Measurements from ENCODE around the gene PREX1.
"Not testable (repeated sequence)": the region's sequence is repeated elsewhere in the genome, so short reads cannot be mapped to it uniquely, and the experiment has no call there.

The PREX1 gene

DNA sequence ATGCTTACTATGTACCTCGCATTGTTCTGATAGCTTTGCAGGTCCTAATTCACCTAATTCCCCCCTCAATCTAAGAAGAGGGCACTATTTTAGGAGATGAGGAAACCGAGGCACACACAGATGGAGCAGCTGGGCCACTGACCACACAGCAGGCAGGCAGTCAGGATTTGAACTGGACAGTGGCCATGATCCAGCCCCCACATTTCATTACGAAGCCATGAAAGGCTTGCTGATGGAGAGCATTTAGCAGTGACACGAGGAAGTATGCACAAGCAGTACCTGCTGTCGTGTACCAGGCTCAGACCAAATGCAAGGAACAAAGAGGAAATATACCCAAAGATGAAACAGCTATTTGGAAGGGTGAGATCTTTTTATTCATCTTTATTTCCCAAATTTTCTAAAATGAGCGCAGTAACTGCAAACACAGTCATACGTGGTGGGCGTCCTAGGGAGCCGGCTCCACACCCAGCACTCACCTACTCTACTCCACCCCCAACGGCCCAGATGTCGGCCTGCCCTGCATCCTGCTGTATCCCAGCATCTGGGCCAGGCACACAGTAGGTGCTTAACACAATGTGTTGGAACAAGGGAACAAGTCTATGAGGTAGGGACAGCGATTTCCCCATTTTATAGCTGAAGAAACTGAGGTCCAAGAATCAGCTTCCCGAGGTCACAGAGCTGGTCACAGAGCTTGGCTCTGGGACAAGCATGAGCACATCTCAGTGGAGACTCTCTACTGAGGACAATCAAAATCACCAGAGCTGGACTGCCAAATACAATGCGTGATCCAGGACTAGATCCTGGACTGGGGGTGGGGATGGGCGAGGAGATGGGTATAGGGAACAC lies 15.0 kb downstream of the PREX1 start:
- DNase-seq, result no peak
- Mint-ChIP-seq H3K9me3 (peaks cover 0 to 13% of the 10 kb centered on the region in 2 donors), H3K4me3 (no peak overlapping the region), H3K4me1 (peaks cover 31% of the 10 kb centered on the region), H3K27me3 (no peaks in the 10 kb centered on the region), H3K27ac (no peak overlapping the region)
- no peak for ATAC-seq

DNA sequence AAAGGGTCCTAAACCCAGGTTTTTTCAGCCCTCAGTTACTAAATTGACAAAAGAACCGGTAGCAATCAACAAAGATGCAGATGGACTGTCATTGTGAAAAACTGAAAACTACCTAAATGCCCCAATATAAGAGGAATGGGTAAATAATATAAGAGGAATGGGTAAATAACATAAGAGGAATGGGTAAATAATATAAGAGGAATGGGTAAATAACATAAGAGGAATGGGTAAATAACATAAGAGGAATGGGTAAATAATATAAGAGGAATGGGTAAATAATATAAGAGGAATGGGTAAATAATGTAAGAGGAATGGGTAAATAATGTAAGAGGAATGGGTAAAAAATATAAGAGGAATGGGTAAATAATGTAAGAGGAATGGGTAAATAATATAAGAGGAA lies 15.7 kb downstream of the PREX1 start:
- not testable (repeated sequence) for DNase-seq, H3K4me3 Mint-ChIP-seq, ATAC-seq, H3K27ac Mint-ChIP-seq, H3K27me3 Mint-ChIP-seq
- peaks cover 31% of the 10 kb centered on the region for H3K4me1 Mint-ChIP-seq
- H3K9me3 Mint-ChIP-seq, result peaks cover 6 to 20% of the 10 kb centered on the region in 2 donors

DNA sequence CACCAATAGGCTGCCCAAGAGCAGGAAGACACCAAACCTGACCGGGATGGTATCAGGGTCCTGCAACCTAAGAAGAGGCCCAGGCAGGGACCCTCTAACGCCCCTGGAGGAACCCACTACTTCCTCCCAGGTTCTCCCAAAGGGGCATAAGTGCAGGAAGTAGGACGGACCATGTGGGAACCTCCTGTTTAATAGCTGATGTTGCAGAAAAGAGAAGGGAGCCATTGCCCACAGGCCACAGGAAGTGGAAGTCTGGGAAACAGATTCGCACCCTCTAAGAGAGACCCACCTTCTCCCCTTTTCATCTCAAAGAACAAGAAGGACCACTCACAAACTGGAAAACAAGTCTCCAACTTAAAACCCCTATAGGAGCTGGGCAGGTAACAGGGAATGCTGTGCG lies 18.1 kb downstream of the PREX1 start:
- Mint-ChIP-seq H3K27me3 (no peaks in the 10 kb centered on the region), H3K27ac (no peak overlapping the region), H3K9me3 (peaks cover 13 to 28% of the 10 kb centered on the region in 2 donors), H3K4me3 (no peak overlapping the region), H3K4me1 (peaks cover 49% of the 10 kb centered on the region)
- no peak for DNase-seq
- ATAC-seq, result no peak

DNA sequence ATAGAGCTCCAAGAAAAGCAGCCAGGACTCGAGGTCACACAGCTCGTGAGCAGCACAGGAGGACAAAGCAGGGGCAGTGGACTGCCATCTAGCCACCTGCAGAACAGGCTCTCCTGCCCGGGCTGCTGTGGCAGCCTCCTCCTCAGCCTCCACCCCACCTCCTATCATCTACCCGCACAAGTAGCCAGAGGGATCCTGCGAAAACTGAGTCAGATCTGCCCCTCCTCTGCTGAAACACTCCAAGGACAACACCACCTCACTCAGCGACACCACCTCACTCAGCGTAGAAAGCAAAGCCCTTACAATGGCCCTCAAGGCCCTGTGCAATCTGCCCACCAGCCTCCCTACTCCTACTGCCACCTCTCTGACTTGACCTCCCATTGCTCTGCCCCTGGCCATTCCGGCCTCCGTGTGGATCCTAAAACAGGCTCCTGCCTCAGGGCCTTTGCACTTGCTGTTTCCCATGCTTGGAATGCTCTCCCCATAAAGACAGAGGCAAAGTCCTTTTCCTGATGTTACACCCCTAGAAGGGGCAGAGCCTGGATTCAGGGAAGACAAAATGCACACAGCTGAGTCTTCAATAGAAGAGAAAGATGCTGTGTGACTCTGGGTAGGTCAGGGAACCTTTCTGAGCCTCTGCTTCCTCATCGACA lies 19.3 kb downstream of the PREX1 start:
- peaks cover 58% of the 10 kb centered on the region for H3K4me1 Mint-ChIP-seq
- H3K27me3 Mint-ChIP-seq, result no peaks in the 10 kb centered on the region
- no peak overlapping the region for H3K4me3 Mint-ChIP-seq
- H3K9me3 Mint-ChIP-seq, result peaks cover 13 to 28% of the 10 kb centered on the region in 2 donors
- H3K27ac Mint-ChIP-seq, result peak overlapping the region; percentile 36 to 39
- ATAC-seq (no peak), DNase-seq (no peak)

DNA sequence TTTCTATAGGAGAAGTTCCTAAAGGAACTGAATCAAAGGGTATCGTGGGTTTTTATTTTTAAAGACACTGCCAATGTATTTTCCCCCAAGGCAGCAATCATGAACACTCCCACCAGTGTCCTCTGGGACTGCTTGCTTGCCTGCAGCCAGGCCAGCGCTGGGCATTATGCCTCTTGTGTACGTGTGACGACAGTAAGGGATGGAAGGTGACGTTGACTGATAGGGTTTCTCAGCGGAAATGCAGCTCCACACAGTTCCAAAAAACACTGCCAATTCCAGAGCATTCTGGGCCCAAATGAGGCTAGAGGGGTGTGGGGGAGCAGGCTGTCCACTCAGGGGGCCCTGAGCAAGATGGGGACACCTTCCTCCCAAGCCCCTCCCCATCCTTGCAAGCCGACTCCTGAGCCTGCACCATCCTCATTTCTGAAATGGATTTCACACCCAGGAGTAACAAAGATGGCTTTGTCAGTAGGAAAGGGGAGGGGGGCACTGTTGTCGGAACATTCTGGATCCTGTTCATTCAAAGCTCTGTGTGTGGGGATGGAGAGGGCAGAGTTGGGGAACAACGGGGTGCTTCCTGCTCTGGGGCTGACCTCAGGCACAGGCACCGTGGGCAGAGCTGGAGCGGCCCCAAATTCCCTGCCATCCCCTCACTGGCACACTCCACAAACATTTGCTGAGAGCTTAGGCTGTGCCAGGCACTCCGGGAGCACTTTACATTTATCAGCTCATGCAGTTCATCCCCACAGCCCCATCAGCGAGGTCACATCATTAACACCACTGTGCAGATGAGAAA lies 20.0 kb downstream of the PREX1 start:
- no peak for ATAC-seq
- H3K9me3 Mint-ChIP-seq, result peaks cover 13 to 28% of the 10 kb centered on the region in 2 donors
- no peak for DNase-seq
- no peaks in the 10 kb centered on the region for H3K27me3 Mint-ChIP-seq
- peak overlapping the region in 1 of 2 donors; percentile 78 for H3K27ac Mint-ChIP-seq
- H3K4me1 Mint-ChIP-seq, result peaks cover 65% of the 10 kb centered on the region
- no peak overlapping the region for H3K4me3 Mint-ChIP-seq

DNA sequence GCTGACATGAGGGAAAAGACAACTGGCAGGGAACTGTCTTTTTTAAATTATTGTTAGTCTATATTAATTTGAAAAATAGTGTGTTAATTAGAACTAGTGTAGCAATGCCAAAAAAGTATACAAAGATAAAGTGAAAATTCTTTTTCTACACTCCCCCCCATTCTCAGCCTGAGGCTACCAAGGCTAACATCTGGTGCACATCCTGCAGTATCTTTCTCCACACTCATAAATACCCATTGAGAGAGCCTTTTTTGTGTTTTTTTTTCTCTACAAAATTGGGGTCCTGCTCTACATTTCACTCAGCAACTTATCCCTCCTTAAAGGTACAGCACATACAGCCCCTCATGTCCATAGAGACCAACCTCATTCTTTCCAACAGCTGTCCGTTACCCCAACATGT lies 20.7 kb downstream of the PREX1 start:
- ATAC-seq, result no peak
- H3K27me3 Mint-ChIP-seq, result no peaks in the 10 kb centered on the region
- H3K9me3 Mint-ChIP-seq, result peaks cover 13 to 28% of the 10 kb centered on the region in 2 donors
- H3K27ac Mint-ChIP-seq, result no peak overlapping the region
- no peak for DNase-seq
- H3K4me3 Mint-ChIP-seq, result no peak overlapping the region
- H3K4me1 Mint-ChIP-seq, result peaks cover 71% of the 10 kb centered on the region

DNA sequence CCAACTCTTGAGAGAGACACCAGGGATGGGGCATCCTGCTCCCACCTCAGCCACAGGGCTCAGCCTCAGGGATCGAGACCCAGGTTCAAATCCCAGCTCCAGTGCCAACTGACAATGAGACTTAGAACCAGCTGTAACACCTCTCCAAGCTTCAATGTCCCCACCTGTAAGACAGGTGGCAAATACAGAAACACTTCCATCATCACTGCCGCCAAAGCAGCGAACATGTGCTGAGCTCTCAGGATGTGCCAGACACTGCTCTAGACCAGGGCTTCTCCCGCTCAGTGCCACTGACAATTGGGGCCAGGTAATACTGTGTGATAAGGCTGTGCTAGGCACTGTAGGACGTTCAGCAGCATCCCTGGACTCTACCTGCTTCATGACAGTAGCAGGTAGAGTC lies 22.1 kb downstream of the PREX1 start:
- no peak for ATAC-seq
- Mint-ChIP-seq H3K4me1 (peaks cover 73% of the 10 kb centered on the region), H3K27ac (peak overlapping the region in 1 of 2 donors; percentile 59), H3K27me3 (no peaks in the 10 kb centered on the region), H3K9me3 (peaks cover 13 to 28% of the 10 kb centered on the region in 2 donors), H3K4me3 (no peak overlapping the region)
- no peak for DNase-seq

DNA sequence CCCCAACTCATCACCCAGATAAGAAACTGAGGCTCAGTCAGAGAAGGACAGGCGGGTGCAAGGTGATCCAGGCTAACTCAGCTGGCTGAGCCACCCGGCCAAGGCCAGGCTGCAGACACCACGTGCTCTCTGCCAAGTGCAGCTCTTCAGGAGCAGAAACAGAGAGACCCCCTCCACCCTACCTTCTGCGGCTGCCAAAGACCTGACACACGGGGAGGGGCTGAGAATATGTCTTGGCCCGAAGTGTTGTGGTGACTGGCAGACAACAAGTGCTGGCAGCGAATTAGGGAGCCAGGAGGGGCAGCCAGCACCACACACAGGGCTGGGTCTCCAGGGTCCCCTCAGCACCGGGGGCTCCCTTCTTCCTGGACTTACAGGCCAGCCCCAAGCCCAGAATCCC lies 22.5 kb downstream of the PREX1 start:
- DNase-seq (no peak), ATAC-seq (no peak)
- Mint-ChIP-seq H3K4me3 (no peak overlapping the region), H3K27me3 (no peaks in the 10 kb centered on the region), H3K4me1 (peaks cover 77% of the 10 kb centered on the region), H3K9me3 (peaks cover 13 to 28% of the 10 kb centered on the region in 2 donors), H3K27ac (peak overlapping the region in 1 of 2 donors; percentile 27)

DNA sequence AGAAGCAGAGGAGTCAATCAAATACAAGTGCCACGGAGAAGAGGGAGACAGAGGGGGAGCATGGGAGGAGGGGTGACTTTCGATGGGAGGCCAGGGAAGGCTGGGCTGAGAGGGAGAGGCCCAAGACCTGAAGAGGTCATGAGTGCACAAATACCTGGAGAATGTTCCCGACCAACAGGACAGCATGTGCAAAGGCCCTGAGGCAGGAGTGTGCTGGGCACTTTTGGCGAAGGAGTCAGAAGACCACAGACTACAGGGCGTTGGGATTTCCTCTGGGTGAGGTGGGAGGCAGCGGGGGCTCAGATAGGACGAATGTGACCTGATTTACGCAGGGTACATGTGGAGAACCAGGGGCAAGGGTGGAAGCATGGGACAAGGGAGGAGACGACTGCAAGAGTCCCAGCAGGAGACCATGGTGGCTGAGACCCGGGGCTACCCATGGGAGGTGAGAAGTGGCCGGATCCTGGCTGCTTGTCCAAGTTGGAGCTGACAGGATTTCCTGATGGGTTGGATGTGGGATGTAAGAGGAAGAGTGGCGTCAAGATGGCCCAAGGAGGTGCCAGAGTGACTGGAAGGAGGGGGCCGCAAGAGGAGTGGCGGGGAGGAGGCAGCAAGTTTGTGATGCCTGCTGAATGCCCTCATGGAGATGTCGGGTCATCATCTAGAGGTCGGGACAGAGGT lies 23.4 kb downstream of the PREX1 start:
- Mint-ChIP-seq H3K4me3 (no peak overlapping the region), H3K27ac (peak overlapping the region in 1 of 2 donors; percentile 87), H3K4me1 (peaks cover 77% of the 10 kb centered on the region), H3K9me3 (peaks cover 13 to 28% of the 10 kb centered on the region in 2 donors), H3K27me3 (no peaks in the 10 kb centered on the region)
- ATAC-seq (no peak), DNase-seq (no peak)

DNA sequence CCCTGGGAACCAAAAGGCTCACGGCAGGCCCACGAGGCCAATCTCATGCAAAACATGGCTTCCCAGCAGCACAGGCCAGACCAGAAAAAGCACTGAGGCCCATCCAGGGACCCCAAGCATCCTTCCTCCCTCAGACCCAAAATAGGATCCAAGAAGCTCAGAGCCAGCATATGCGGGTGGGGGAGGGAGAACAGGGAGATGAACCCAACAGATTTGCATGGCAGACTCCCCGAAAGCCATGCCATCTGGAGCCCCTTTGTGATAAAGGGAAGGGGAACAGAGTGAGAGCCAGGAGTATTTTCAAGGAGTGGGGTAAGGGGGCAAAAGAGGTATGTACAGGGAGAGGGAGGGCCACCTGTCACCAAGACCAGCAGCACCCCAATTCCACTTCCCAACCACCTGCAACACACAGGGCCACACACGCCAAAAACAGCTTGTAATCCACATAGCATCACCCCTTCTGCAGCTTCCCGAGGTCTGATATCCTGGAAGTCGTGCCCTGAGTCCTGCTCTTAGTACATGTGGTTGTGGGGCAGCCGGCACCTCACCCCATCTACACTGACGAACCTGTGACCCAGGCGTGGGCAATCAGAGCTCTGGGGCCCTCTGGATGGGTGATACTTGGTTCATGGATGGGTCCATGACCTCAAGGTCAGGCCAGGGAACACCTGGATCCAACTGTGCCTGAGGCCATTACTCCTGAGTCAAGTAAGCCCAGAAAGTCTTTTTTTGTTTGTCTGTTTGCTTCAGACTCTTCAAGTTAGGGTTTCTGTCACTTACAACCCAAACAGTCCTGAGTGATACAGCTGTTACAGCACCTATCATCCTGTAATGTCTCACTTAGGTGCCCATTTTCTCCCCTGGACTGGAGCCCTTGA lies 24.4 kb downstream of the PREX1 start:
- no peaks in the 10 kb centered on the region for H3K27me3 Mint-ChIP-seq
- H3K4me3 Mint-ChIP-seq, result no peak overlapping the region
- ATAC-seq (no peak), DNase-seq (no peak)
- H3K9me3 Mint-ChIP-seq, result peaks cover 13 to 22% of the 10 kb centered on the region in 2 donors
- H3K4me1 Mint-ChIP-seq, result peaks cover 77% of the 10 kb centered on the region
- H3K27ac Mint-ChIP-seq, result no peak overlapping the region

DNA sequence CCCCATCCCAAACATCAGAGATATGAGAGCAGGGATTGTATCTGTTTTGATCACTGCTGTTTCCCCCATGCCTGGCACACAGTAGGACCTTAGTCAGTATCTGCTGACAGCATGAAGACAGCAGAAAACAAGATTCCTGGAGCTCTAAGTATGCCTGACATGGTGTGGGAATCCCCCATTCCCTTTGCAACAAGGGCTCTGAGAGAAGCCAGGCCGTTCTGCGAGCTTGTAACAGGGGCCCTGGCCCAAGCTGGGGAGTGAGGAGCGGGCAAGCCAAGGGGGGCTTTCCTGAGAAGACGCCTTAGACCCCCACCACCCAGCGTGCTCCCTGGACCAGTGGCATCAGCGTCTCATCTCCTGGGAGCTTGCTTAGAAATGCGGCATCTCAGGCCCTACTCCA lies 25.2 kb downstream of the PREX1 start:
- peaks cover 83% of the 10 kb centered on the region for H3K4me1 Mint-ChIP-seq
- H3K9me3 Mint-ChIP-seq, result peaks cover 13 to 14% of the 10 kb centered on the region in 2 donors
- DNase-seq (no peak), ATAC-seq (no peak)
- H3K27me3 Mint-ChIP-seq, result no peaks in the 10 kb centered on the region
- no peak overlapping the region for H3K4me3 Mint-ChIP-seq
- H3K27ac Mint-ChIP-seq, result no peak overlapping the region

DNA sequence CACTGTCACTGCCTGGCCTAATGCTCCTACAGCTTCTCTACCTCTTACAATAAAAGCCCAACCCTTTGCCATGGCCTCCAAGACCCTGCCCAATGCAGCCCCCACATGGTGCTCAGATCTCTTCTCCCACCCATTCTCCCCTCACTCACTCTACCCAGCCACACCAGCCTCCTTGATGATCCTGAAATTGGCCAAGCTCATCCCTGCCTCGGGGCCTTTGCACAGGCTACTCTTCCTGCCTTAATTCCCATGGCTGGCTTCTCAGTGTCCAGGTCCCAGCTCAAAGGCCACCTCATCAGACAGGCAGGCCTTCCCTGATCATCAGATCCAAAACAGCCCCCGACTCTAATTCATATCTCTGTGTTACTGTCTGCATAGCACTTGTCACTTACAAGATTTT lies 25.6 kb downstream of the PREX1 start:
- ATAC-seq, result no peak
- H3K27me3 Mint-ChIP-seq, result no peaks in the 10 kb centered on the region
- H3K4me1 Mint-ChIP-seq, result peaks cover 87% of the 10 kb centered on the region
- DNase-seq, result no peak
- no peak overlapping the region for H3K4me3 Mint-ChIP-seq
- H3K27ac Mint-ChIP-seq, result no peak overlapping the region
- H3K9me3 Mint-ChIP-seq, result peaks cover 8 to 10% of the 10 kb centered on the region in 2 donors

DNA sequence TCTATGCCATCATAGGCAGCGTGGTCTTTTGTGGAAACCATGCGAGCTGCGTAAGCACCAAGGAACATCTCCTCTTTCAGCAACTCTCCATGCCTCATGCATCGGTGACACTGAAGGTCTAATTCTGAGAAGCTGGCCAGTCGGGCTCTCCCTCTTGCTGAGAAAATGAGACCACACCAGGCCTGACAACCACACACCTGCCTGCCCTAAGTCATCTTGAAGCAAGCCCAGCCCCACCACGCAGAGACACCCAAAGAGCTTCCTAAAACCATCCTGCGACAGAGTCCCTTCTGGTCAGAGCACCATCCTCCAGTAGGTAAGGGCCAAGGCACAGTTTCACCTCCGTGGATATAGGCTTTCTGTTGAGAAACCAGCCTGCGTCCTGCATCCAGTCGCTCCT lies 26.6 kb downstream of the PREX1 start:
- no peak for ATAC-seq
- no peak overlapping the region for H3K4me3 Mint-ChIP-seq
- H3K9me3 Mint-ChIP-seq, result no peaks in the 10 kb centered on the region
- H3K4me1 Mint-ChIP-seq, result peaks cover 82% of the 10 kb centered on the region
- no peaks in the 10 kb centered on the region for H3K27me3 Mint-ChIP-seq
- H3K27ac Mint-ChIP-seq, result no peak overlapping the region
- no peak for DNase-seq

DNA sequence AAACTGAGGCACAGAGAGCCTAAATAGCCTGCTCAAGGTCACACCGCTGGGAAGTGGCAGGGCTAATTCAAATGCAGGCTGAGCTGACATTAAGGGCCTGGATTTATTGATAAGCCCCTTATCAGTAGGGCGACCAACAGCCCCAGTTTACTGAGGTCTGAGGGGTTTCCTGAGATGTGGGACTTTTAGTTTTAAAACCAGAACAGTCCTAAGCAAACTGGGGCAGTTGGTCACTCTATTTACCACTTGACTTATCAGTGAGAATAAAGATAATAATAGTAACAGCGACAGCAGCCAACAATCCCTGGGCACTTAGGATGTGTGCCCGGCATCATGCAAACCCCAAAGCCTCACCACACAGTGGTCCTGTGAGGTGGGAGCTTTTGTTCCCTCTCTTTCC lies 27.6 kb downstream of the PREX1 start:
- no peak for ATAC-seq
- H3K27ac Mint-ChIP-seq, result peak overlapping the region in 1 of 2 donors; percentile 37
- H3K4me1 Mint-ChIP-seq, result peaks cover 83% of the 10 kb centered on the region
- DNase-seq, result no peak
- H3K4me3 Mint-ChIP-seq, result no peak overlapping the region
- no peaks in the 10 kb centered on the region for H3K9me3 Mint-ChIP-seq
- no peaks in the 10 kb centered on the region for H3K27me3 Mint-ChIP-seq

Measured in stimulated activated naive CD8-positive, alpha-beta T cell treated with anti-CD3 and anti-CD28 coated beads, Interleukin-15, amount 100 ng/mL, for 72 hours (primary cell).